HEK293T (cell line): ENCODE results near the gene STRIP1.

Experiments
- ARNT ChIP-seq: fragments of 450-650 bp; IDR thresholded peaks from 2 replicates; pipeline ENCODE4 v1.6.1; 2017; ENCODE audit warnings: mild to moderate bottlenecking
- BHLHE40 ChIP-seq: fragments of 450-650 bp; IDR thresholded peaks from 2 replicates; pipeline ENCODE4 v1.6.1; 2016; ENCODE audit warnings: mild to moderate bottlenecking, moderate library complexity, borderline replicate concordance
- CTBP1 ChIP-seq: fragments of 450-650 bp; IDR thresholded peaks from 2 replicates; pipeline ENCODE4 v1.6.1; 2016; ENCODE audit warnings: borderline replicate concordance
- ELF4 ChIP-seq: fragments of 450-650 bp; IDR thresholded peaks from 2 replicates; pipeline ENCODE4 v1.6.1; 2017; ENCODE audit warnings: antibody characterized with exemption
- FOXA1 ChIP-seq: fragments of 450-650 bp; IDR thresholded peaks from 2 replicates; pipeline ENCODE4 v1.6.1; 2016; ENCODE audit warnings: mild to moderate bottlenecking
- HDGF ChIP-seq: fragments of 450-650 bp; IDR thresholded peaks from 2 replicates; pipeline ENCODE4 v1.6.1; 2017; ENCODE audit warnings: antibody characterized with exemption, borderline replicate concordance
- L3MBTL2 ChIP-seq: fragments of 450-650 bp; conservative IDR thresholded peaks from 2 replicates; pipeline ENCODE4 v1.6.1; 2016; ENCODE audit warnings: mild to moderate bottlenecking
- LEF1 ChIP-seq: fragments of 450-650 bp; IDR thresholded peaks from 2 replicates; pipeline ENCODE4 v1.6.1; 2017; ENCODE audit warnings: mild to moderate bottlenecking, borderline replicate concordance
- NFRKB ChIP-seq: fragments of 450-650 bp; IDR thresholded peaks from 2 replicates; pipeline ENCODE4 v1.6.1; 2016; ENCODE audit warnings: mild to moderate bottlenecking, moderate library complexity
- SP1 ChIP-seq: fragments of 450-650 bp; IDR thresholded peaks from 2 replicates; pipeline ENCODE4 v1.6.1; 2017
- SUZ12 ChIP-seq: fragments of 450-650 bp; IDR thresholded peaks from 2 replicates; pipeline ENCODE4 v1.6.1; 2016; ENCODE audit warnings: mild to moderate bottlenecking
- TARDBP ChIP-seq: fragments of 450-650 bp; IDR thresholded peaks from 2 replicates; pipeline ENCODE4 v1.6.1; 2016
- ZNF384 ChIP-seq: fragments of 450-650 bp; IDR thresholded peaks from 2 replicates; pipeline ENCODE4 v1.6.1; 2016
- TF ChIP-seq, protein P1 (sequence below): fragments of 450-650 bp; IDR thresholded peaks from 2 replicates; pipeline ENCODE4 v1.6.1; 2016

GRCh38 chr1:110048923-110049601 lies 14.6 kb downstream of the STRIP1 start:
- no peak for TF ChIP-seq ZNF384
- TF ChIP-seq SUZ12, result no peak
- no peak for TF ChIP-seq SP1
- no peak for TF ChIP-seq LEF1
- TF ChIP-seq FOXA1, result no peak
- no peak for TF ChIP-seq ELF4
- TF ChIP-seq, protein P1, sequence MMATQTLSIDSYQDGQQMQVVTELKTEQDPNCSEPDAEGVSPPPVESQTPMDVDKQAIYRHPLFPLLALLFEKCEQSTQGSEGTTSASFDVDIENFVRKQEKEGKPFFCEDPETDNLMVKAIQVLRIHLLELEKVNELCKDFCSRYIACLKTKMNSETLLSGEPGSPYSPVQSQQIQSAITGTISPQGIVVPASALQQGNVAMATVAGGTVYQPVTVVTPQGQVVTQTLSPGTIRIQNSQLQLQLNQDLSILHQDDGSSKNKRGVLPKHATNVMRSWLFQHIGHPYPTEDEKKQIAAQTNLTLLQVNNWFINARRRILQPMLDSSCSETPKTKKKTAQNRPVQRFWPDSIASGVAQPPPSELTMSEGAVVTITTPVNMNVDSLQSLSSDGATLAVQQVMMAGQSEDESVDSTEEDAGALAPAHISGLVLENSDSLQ, result no peak
- no peak for TF ChIP-seq TARDBP
- TF ChIP-seq BHLHE40, result no peak
- TF ChIP-seq L3MBTL2, result no peak
- TF ChIP-seq ARNT, result no peak
- no peak for TF ChIP-seq HDGF
- no peak for TF ChIP-seq NFRKB
- no peak for TF ChIP-seq CTBP1
